ENCODE data around the gene CD300LD. TPM values are rescaled to one million over a fixed set of nuclear protein-coding genes. Genes with fewer than 3 reads are reported as not detected.

Gene CD300LD
- total and polyA plus RNA-seq, 2 experiments from 2014 or later = not detected

GRCh38 chr17:74603037-74603635 is 11.1 kb upstream of the CD300LD start:
- Histone ChIP-seq H3K79me2 (replicated peaks; ENCODE audit: insufficient read depth) (no peaks in the 10 kb centered on the region), H3K36me3 (ENCODE audit: insufficient read depth) (no peaks in the 10 kb centered on the region), H3F3A (replicated peaks; ENCODE audit: low read depth) (no peaks in the 10 kb centered on the region), H3K27ac (ENCODE audit: low read depth) (no peak overlapping the region), H3K4me1 (ENCODE audit: insufficient read depth) (no peaks in the 10 kb centered on the region), H4K20me1 (replicated peaks; ENCODE audit: insufficient read depth) (no peaks in the 10 kb centered on the region), H3K4me2 (no peak overlapping the region), H3K9me2 (ENCODE audit: insufficient read depth) (no peaks in the 10 kb centered on the region), H3K27me3 (ENCODE audit: insufficient read depth) (no peaks in the 10 kb centered on the region), H3K4me3 (no peak overlapping the region), H2AFZ (no peak overlapping the region)
- TF ChIP-seq CREB1 (CRISPR knock-in tag; IDR thresholded peaks at IDR 0.05; ENCODE audit: low read depth) (no peak), ZNF331 (CRISPR knock-in tag; IDR thresholded peaks at IDR 0.05; ENCODE audit: low read depth) (no peak), JUNB (IDR thresholded peaks at IDR 0.05; ENCODE audit: unreplicated experiment) (no peak), POLR2AphosphoS5 (IDR thresholded peaks at IDR 0.05; ENCODE audit: low read depth) (no peak), ZNF462 (CRISPR knock-in tag; IDR thresholded peaks at IDR 0.05) (no peak), EZH2 (IDR thresholded peaks at IDR 0.05; ENCODE audit: low read depth, unreplicated experiment) (no peak), STAT1 (IDR thresholded peaks at IDR 0.05; ENCODE audit: unreplicated experiment) (no peak), NANOG (IDR thresholded peaks at IDR 0.05; ENCODE audit: borderline replicate concordance) (no peak), ZNF114 (CRISPR knock-in tag; IDR thresholded peaks at IDR 0.05) (no peak), EZH2phosphoT487 (IDR thresholded peaks at IDR 0.05; ENCODE audit: unreplicated experiment) (no peak), ETS1 (IDR thresholded peaks at IDR 0.05) (no peak), CTCF (conservative IDR thresholded peaks at IDR 0.05; ENCODE audit: low read depth in 2 of 2) (no peak), REST (IDR thresholded peaks at IDR 0.05; ENCODE audit: unreplicated experiment) (no peak)
- H3K4me3 Mint-ChIP-seq = no peak overlapping the region
- DNase-seq (ENCODE audit: low spot score) (no peak), ATAC-seq (no peak)
- H3K27me3 Mint-ChIP-seq (ENCODE audit: insufficient read depth, low read depth, poor library complexity) = peaks cover 11% of the 10 kb centered on the region
- no peaks in the 10 kb centered on the region for H3K9me3 Mint-ChIP-seq
- H3K4me1 Mint-ChIP-seq = peaks cover 5% of the 10 kb centered on the region; the same call in 2 of the 3 replicates
- no peak overlapping the region for H3K27ac Mint-ChIP-seq
- no peaks in the 10 kb centered on the region for H3K36me3 Mint-ChIP-seq (ENCODE audit: low read depth)

Measured in GM23338 (cell line).